Measurements from ENCODE around the gene RAVER2. TPM values are rescaled to one million over a fixed set of nuclear protein-coding genes. Genes with fewer than 3 reads are reported as not detected.

RAVER2 gene
- total RNA-seq, 2 experiments from 2014 or later: 0.80 to 1.0 TPM

DNA sequence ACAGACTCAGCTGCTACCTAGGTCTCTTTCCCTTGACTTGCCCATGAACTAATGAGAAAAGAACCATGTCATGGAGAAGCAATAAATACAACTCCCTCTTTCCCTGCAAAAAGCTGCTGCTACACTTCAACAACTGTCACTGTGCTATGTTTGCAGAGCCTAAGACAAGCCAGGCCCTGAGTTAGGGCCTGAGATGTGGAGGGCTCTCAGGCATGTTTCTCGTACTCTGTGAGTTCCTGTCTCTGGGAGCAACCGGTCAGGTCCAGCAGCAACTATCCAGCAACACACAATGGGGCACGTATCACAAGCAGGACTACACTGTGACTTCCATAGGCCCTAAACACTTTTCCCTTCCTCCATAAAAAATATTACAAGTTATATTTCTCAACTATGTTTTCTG is 129.8 kb downstream of the RAVER2 start:
- peaks cover 73% of the 10 kb centered on the region for H3K4me1 Mint-ChIP-seq (ENCODE audit: low read depth)
- H3K9me3 Mint-ChIP-seq: no peaks in the 10 kb centered on the region
- Histone ChIP-seq H3K9me3 (ENCODE audit: control insufficient read depth in 1 of 2, insufficient read depth in 1 of 2, low read length in 2 of 2) (no peaks in the 10 kb centered on the region), H3K27ac (ENCODE audit: low read depth in 1 of 2, low read length in 2 of 2) (no peak overlapping the region), H3K36me3 (ENCODE audit: insufficient read depth, low read length) (peaks cover 82% of the 10 kb centered on the region), H3K4me1 (ENCODE audit: insufficient read depth, low read length) (peaks cover 33% of the 10 kb centered on the region), H3K27me3 (ENCODE audit: control insufficient read depth in 1 of 2, insufficient read depth in 2 of 2, low read length in 2 of 2) (no peaks in the 10 kb centered on the region), H3K4me3 (ENCODE audit: low read length) (no peak overlapping the region)
- H3K27ac Mint-ChIP-seq: peak overlapping the region; percentile 82
- ChIA-PET CTCF (interaction anchor here (0.5 to 1.9 kb wide), 2 partner anchors 15 to 201 kb away, joined by 3 to 5 read pairs; no protein-coding TSS in a partner anchor), POLR2A (interaction anchor here (1.2 to 5.2 kb wide), 3 partner anchors 62 to 91 kb away, joined by 3 to 58 read pairs (median 3); partner anchors contain the start of gene JAK1)
- ATAC-seq (ENCODE audit: poor library complexity) (no peak), DNase-seq (no peak)
- intact Hi-C loops (cut with DNase I, micrococcal nuclease): loop anchor here (5.0 to 10.0 kb wide), 5 partner anchors 48 to 543 kb away; no protein-coding TSS in a partner anchor
- H3K27me3 Mint-ChIP-seq: no peaks in the 10 kb centered on the region
- H3K4me3 Mint-ChIP-seq: no peak overlapping the region
- peaks cover 95% of the 10 kb centered on the region for H3K36me3 Mint-ChIP-seq (ENCODE audit: low read depth)
- TF ChIP-seq, protein P1, sequence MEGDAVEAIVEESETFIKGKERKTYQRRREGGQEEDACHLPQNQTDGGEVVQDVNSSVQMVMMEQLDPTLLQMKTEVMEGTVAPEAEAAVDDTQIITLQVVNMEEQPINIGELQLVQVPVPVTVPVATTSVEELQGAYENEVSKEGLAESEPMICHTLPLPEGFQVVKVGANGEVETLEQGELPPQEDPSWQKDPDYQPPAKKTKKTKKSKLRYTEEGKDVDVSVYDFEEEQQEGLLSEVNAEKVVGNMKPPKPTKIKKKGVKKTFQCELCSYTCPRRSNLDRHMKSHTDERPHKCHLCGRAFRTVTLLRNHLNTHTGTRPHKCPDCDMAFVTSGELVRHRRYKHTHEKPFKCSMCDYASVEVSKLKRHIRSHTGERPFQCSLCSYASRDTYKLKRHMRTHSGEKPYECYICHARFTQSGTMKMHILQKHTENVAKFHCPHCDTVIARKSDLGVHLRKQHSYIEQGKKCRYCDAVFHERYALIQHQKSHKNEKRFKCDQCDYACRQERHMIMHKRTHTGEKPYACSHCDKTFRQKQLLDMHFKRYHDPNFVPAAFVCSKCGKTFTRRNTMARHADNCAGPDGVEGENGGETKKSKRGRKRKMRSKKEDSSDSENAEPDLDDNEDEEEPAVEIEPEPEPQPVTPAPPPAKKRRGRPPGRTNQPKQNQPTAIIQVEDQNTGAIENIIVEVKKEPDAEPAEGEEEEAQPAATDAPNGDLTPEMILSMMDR (IDR thresholded peaks at IDR 0.05): no peak

DNA sequence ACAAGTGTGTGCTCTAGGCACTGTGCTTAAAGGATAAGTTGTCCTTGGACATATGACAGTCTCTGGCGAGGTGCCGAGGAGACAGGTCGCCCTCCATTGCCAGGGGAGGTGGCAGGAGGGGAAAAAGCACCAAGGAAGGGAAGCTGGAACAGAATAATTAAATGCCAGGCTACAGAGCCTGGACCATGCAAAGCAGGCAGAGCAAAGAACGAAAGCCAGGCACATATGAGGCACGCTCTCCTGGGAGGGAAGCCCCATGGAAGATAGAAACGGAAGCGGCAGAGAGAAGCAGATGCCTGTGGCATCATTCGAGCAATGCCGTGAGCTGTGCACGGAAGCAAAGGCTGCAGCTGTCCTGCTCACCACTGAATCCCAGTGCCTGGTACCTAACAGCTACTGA is 130.2 kb downstream of the RAVER2 start:
- ATAC-seq (ENCODE audit: poor library complexity) (no peak), DNase-seq (no peak)
- POLR2A ChIA-PET: interaction anchor here (1.2 to 5.2 kb wide), 2 partner anchors 74 to 90 kb away, joined by 3 to 58 read pairs; partner anchors contain the start of gene JAK1
- Histone ChIP-seq H3K4me1 (ENCODE audit: insufficient read depth, low read length) (peaks cover 33% of the 10 kb centered on the region), H3K27me3 (ENCODE audit: control insufficient read depth in 1 of 2, insufficient read depth in 2 of 2, low read length in 2 of 2) (no peaks in the 10 kb centered on the region), H3K4me3 (ENCODE audit: low read length) (no peak overlapping the region), H3K27ac (ENCODE audit: low read depth in 1 of 2, low read length in 2 of 2) (no peak overlapping the region), H3K36me3 (ENCODE audit: insufficient read depth, low read length) (peaks cover 82% of the 10 kb centered on the region), H3K9me3 (ENCODE audit: control insufficient read depth in 1 of 2, insufficient read depth in 1 of 2, low read length in 2 of 2) (no peaks in the 10 kb centered on the region)
- TF ChIP-seq, protein P1 (IDR thresholded peaks at IDR 0.05): no peak
- H3K4me3 Mint-ChIP-seq: peak overlapping the region; percentile 42
- H3K27me3 Mint-ChIP-seq: no peaks in the 10 kb centered on the region
- intact Hi-C loops (cut with DNase I, micrococcal nuclease): loop anchor here (5.0 to 10.0 kb wide), 5 partner anchors 47 to 542 kb away; no protein-coding TSS in a partner anchor
- peaks cover 76% of the 10 kb centered on the region for H3K4me1 Mint-ChIP-seq (ENCODE audit: low read depth)
- H3K27ac Mint-ChIP-seq: peak overlapping the region; percentile 82
- peaks cover 95% of the 10 kb centered on the region for H3K36me3 Mint-ChIP-seq (ENCODE audit: low read depth)
- H3K9me3 Mint-ChIP-seq: no peaks in the 10 kb centered on the region
- CTCF ChIA-PET: interaction anchor here (0.5 to 1.9 kb wide), 2 partner anchors 15 to 200 kb away, joined by 3 to 5 read pairs; no protein-coding TSS in a partner anchor

DNA sequence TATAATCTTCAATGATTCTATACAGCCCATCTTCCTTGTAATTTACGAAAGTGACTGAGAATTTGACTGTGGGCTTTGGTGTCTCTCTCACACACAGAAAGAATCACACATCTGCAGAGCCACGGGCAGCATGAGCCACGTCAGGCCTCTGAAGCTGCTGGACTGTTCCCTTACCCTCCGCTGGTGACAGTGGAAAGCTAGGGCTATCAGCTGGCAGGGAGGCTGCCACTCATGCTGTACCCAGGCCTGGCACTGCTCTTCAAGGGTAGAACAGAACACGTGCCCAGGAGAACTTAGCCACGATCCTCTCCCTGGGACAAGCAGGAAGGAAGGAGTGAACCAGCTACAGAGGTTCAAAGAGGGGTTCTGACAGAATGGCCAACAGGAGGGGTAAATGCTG is 130.7 kb downstream of the RAVER2 start:
- Histone ChIP-seq H3K9me3 (ENCODE audit: control insufficient read depth in 1 of 2, insufficient read depth in 1 of 2, low read length in 2 of 2) (no peaks in the 10 kb centered on the region), H3K27me3 (ENCODE audit: control insufficient read depth in 1 of 2, insufficient read depth in 2 of 2, low read length in 2 of 2) (no peaks in the 10 kb centered on the region), H3K27ac (ENCODE audit: low read depth in 1 of 2, low read length in 2 of 2) (peak overlapping the region in 1 of 2 donors; percentile 11), H3K4me1 (ENCODE audit: insufficient read depth, low read length) (peaks cover 33% of the 10 kb centered on the region), H3K4me3 (ENCODE audit: low read length) (no peak overlapping the region), H3K36me3 (ENCODE audit: insufficient read depth, low read length) (peaks cover 77% of the 10 kb centered on the region)
- Mint-ChIP-seq H3K4me1 (ENCODE audit: low read depth) (peaks cover 81% of the 10 kb centered on the region), H3K36me3 (ENCODE audit: low read depth) (peaks cover 95% of the 10 kb centered on the region), H3K27me3 (no peaks in the 10 kb centered on the region), H3K27ac (peak overlapping the region; percentile 82), H3K4me3 (no peak overlapping the region), H3K9me3 (no peaks in the 10 kb centered on the region)
- ChIA-PET POLR2A (interaction anchor here (2.7 to 5.2 kb wide), 2 partner anchors 12 to 90 kb away, joined by 9 to 58 read pairs; partner anchors contain the start of gene JAK1), CTCF (interaction anchor here (1.9 kb wide), 1 partner anchor 200 kb away, joined by 5 read pairs; no protein-coding TSS in a partner anchor)
- ATAC-seq (ENCODE audit: poor library complexity) (no peak), DNase-seq (no peak)
- TF ChIP-seq, protein P1 (IDR thresholded peaks at IDR 0.05): no peak
- intact Hi-C loops (cut with DNase I, micrococcal nuclease): loop anchor here (2.0 to 10.0 kb wide), 6 partner anchors 47 to 542 kb away; no protein-coding TSS in a partner anchor

Data from CD4-positive, alpha-beta T cell (primary cell).